Endothelial cell of umbilical vein (primary cell): ENCODE data around the gene CENPS. TPM values are rescaled to one million over a fixed set of nuclear protein-coding genes. Genes with fewer than 3 reads are reported as not detected.

ENCODE experiments used
- BruUV-seq: library from RNA; stranded (reverse); fragments of 400-500 nt; replicated peaks from 2 replicates; lab custom pipeline; 2021; lab: Mats Ljungman, UMichigan
- CTCF ChIA-PET: fragments of 300-600, 350-600 bp; sonication (Branson Sonifier 250); formaldehyde crosslinking; loops from one replicate; lab custom pipeline; 2021; ENCODE audit warnings: antibody characterized with exemption, inconsistent platforms; lab: Charles Lee
- POLR2A ChIA-PET: fragments of 300-600, 350-600 bp; sonication (Branson Sonifier 250); formaldehyde crosslinking; loops from one replicate; lab custom pipeline; 2021; ENCODE audit warnings: antibody characterized with exemption, inconsistent platforms; lab: Charles Lee
- DNase-seq: peaks from one replicate; pipeline ENCODE4 v3.0.0-alpha.2; 2011; ENCODE audit warnings: low read depth, low spot score
- FAIRE-seq: peaks from 2 replicates; lab custom pipeline; 2011; peaks lifted over from hg19 to GRCh38; lab: Jason Lieb, UNC
- H2AFZ ChIP-seq: 2 replicates; pipeline ENCODE4 v1.6.0; 2012; ENCODE audit warnings: low read depth, low read length, control low read depth, inconsistent platforms
- H3K27ac ChIP-seq: 2 replicates; pipeline ENCODE4 v1.5.1; 2011; ENCODE audit warnings: low read depth, mild to moderate bottlenecking, control low read depth, low read length, moderate library complexity; ENCODE audit not compliant: insufficient read depth
- H3K27me3 ChIP-seq, 2 experiments: 2 replicates each; pipeline versions ENCODE4 v1.6.0 to v1.6.1; 2011; ENCODE audit warnings: low read length in 2 of 2, mixed read lengths in 1 of 2; ENCODE audit not compliant: control insufficient read depth in 2 of 2, insufficient read depth in 2 of 2
- H3K36me3 ChIP-seq, 2 experiments: 2 replicates in 1 of 2; 3 replicates in 1 of 2; pipeline ENCODE4 v1.5.1; 2011; ENCODE audit warnings: low read length in 2 of 2, mild to moderate bottlenecking in 1 of 2, moderate library complexity in 1 of 2; ENCODE audit not compliant: control insufficient read depth in 2 of 2, insufficient read depth in 2 of 2; ENCODE audit errors: extremely low read depth in 1 of 2
- H3K4me1 ChIP-seq: 3 replicates; pipeline ENCODE4 v1.5.1; 2011; ENCODE audit warnings: mild to moderate bottlenecking, low read length; ENCODE audit not compliant: control insufficient read depth, insufficient read depth; ENCODE audit errors: extremely low read depth
- H3K4me2 ChIP-seq: 2 replicates; pipeline ENCODE4 v1.6.1; 2011; ENCODE audit warnings: low read length, control low read depth, mixed read lengths; ENCODE audit not compliant: insufficient read depth
- H3K4me3 ChIP-seq, 3 experiments: fragments of 200-600 bp in 1 of 3; sonication (generic), shearing (Covaris generic) in 1 of 3; replicated peaks in 1 of 3; 2 replicates each; pipeline ENCODE4 v1.5.1; 2011 to 2016; ENCODE audit warnings: control low read depth in 3 of 3, low read length in 3 of 3, mild to moderate bottlenecking in 2 of 3, inconsistent platforms in 1 of 3, low read depth in 1 of 3, moderate library complexity in 1 of 3; ENCODE audit not compliant: insufficient read depth in 1 of 3
- H3K79me2 ChIP-seq: 2 replicates; pipeline ENCODE4 v1.6.0; 2012; ENCODE audit warnings: low read length, inconsistent platforms; ENCODE audit not compliant: control insufficient read depth, insufficient read depth
- H3K9ac ChIP-seq: replicated peaks from 2 replicates; pipeline ENCODE3; 2011; ENCODE audit warnings: low read length, control low read depth; ENCODE audit not compliant: insufficient read depth; ENCODE audit errors: extremely low read depth
- H3K9me1 ChIP-seq: replicated peaks from 3 replicates; pipeline ENCODE4 v1.6.0; 2011; ENCODE audit warnings: mild to moderate bottlenecking, low read length; ENCODE audit not compliant: control insufficient read depth, insufficient read depth; ENCODE audit errors: extremely low read depth
- H3K9me3 ChIP-seq: replicated peaks from 2 replicates; pipeline ENCODE4 v1.5.1; 2012; ENCODE audit warnings: low read length, inconsistent platforms; ENCODE audit not compliant: control insufficient read depth, insufficient read depth
- H4K20me1 ChIP-seq: replicated peaks from 2 replicates; pipeline ENCODE3; 2011; ENCODE audit warnings: mild to moderate bottlenecking, low read length; ENCODE audit not compliant: control insufficient read depth, insufficient read depth; ENCODE audit errors: extremely low read depth
- CTCF ChIP-seq, 2 donors: IDR thresholded peaks; 1 replicate in 1 of 2; 2 replicates in 1 of 2; pipeline ENCODE4 v1.5.1; 2011; ENCODE audit warnings: low read length in 2 of 2, mild to moderate bottlenecking in 2 of 2, moderate library complexity in 2 of 2, control low read depth in 1 of 2, inconsistent platforms in 1 of 2, low read depth in 1 of 2; ENCODE audit not compliant: insufficient read depth in 1 of 2; ENCODE audit errors: extremely low read depth in 1 of 2
- EZH2 ChIP-seq: IDR thresholded peaks from 2 replicates; pipeline ENCODE4 v1.6.1; 2012; ENCODE audit warnings: borderline replicate concordance, low read depth, mild to moderate bottlenecking, moderate library complexity, low read length, inconsistent platforms; ENCODE audit not compliant: severe bottlenecking
- FOS ChIP-seq: IDR thresholded peaks from 2 replicates; pipeline ENCODE4 v1.6.1; 2011; ENCODE audit warnings: mild to moderate bottlenecking, low read length, moderate library complexity, borderline replicate concordance; ENCODE audit not compliant: insufficient read depth
- GATA2 ChIP-seq: IDR thresholded peaks from 2 replicates; pipeline ENCODE4 v1.7.0; 2011; ENCODE audit warnings: low read depth, mild to moderate bottlenecking, moderate library complexity, mixed read lengths, low read length; ENCODE audit not compliant: insufficient read length, insufficient read depth
- JUN ChIP-seq: IDR thresholded peaks from 2 replicates; pipeline ENCODE4 v1.6.1; 2011; ENCODE audit warnings: borderline replicate concordance, low read depth; ENCODE audit not compliant: insufficient read length, insufficient read depth
- MYC ChIP-seq: IDR thresholded peaks from one replicate; pipeline ENCODE4 v1.6.1; 2011; ENCODE audit warnings: mild to moderate bottlenecking, low read depth, low read length
- POLR2A ChIP-seq: IDR thresholded peaks from 2 replicates; pipeline ENCODE4 v1.6.1; 2012; ENCODE audit warnings: low read depth, mild to moderate bottlenecking, control low read depth, low read length
- POLR2AphosphoS5 ChIP-seq: IDR thresholded peaks from 2 replicates; pipeline ENCODE4 v1.6.1; 2012; ENCODE audit warnings: low read depth, mild to moderate bottlenecking, control low read depth, low read length, moderate library complexity; ENCODE audit not compliant: insufficient read depth
- dilution Hi-C: fragments of 300-500 bp; cut with MboI; formaldehyde crosslinking; loops from one replicate; pipeline ENCODE4 v1.15.0; 2019; ENCODE audit warnings: low sequenced_read_pairs; ENCODE audit not compliant: extremely low pct_ligation_motif_present
- intact Hi-C: fragments of 100-400 bp; cut with micrococcal nuclease; formaldehyde crosslinking; loops from one replicate; pipeline ENCODE4 v1.10.0; 2022
- polyA plus RNA-seq, 4 experiments: library from polyadenylated mRNA; depleted of rRNA in 3 of 4; stranded (reverse) in 3 of 4; unstranded in 1 of 4; fragments of >200 nt; gene quantifications; 2 replicates each; pipeline versions ENCODE4 v1.2.1 to v1.2.3, GENCODE V29; 2011 to 2012; ENCODE audit warnings: missing spikeins in 1 of 4
- total RNA-seq: library from RNA; stranded (reverse); gene quantifications from 2 replicates; pipeline ENCODE4 v1.2.3, GENCODE V29; 2021
- TF ChIP-seq, protein P1 (sequence below): IDR thresholded peaks from 2 replicates; pipeline ENCODE4 v1.6.1; 2011; ENCODE audit not compliant: insufficient read depth, insufficient read length

CENPS gene
- total and polyA plus RNA-seq, 2 donors (not counting 3 experiments of a cell fraction or from before 2014, with no cell fraction given), result 10.2 to 16.2 TPM

DNA sequence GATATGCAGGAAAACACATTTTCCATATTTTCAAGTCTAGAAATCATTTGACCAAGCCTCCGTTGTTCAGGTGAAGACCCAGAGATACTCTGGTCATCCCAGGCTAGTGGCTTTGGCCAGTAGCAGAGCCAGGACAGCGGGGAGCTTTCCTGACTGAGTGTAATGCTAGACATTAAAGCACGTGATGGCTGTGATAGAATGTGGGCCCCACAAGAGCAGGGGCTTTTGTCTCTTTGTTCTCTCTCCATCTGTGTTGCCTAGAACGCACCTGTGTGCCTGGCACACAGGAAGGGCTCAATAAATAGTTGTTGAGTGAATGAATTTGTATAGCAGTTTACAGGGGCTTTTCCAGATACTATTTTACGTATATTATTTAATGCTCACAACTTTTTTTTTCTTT lies 10.6 kb downstream of the CENPS start:
- ChIA-PET POLR2A (no interaction called here), CTCF (no interaction called here)
- intact Hi-C loops, result no loop called here
- no peaks in the 10 kb centered on the region for H4K20me1 ChIP-seq
- DNase-seq (no peak), FAIRE-seq (no peak)
- H3K9me3 ChIP-seq, result no peaks in the 10 kb centered on the region
- H3K4me2 ChIP-seq, result no peak overlapping the region
- H3K9me1 ChIP-seq, result no peaks in the 10 kb centered on the region
- no peak overlapping the region for H3K4me3 ChIP-seq
- BruUV-seq, result no TSS peak
- dilution Hi-C loops, result no loop called here
- no peaks in the 10 kb centered on the region for H3K79me2 ChIP-seq
- H3K27me3 ChIP-seq, result no peaks in the 10 kb centered on the region
- H3K4me1 ChIP-seq, result no peaks in the 10 kb centered on the region
- H2AFZ ChIP-seq, result no peak overlapping the region
- H3K27ac ChIP-seq, result no peak overlapping the region
- H3K9ac ChIP-seq, result no peak overlapping the region
- H3K36me3 ChIP-seq, result no peaks in the 10 kb centered on the region
- TF ChIP-seq CTCF (IDR thresholded peaks at IDR 0.05; ENCODE audit: extremely low read depth in 1 of 2, insufficient read depth in 1 of 2, low read depth in 1 of 2, low read length in 2 of 2), result no peak
- TF ChIP-seq POLR2A, result no peak
- TF ChIP-seq FOS, result no peak
- no peak for TF ChIP-seq GATA2
- TF ChIP-seq EZH2, result no peak

GRCh38 chr1:10444248-10444647 lies 14.0 kb downstream of the CENPS start:
- TF ChIP-seq MYC (no peak), JUN (no peak), CTCF (IDR thresholded peaks at IDR 0.05; ENCODE audit: extremely low read depth in 1 of 2, insufficient read depth in 1 of 2, low read depth in 1 of 2, low read length in 2 of 2) (no peak), FOS (no peak), POLR2A (no peak), EZH2 (no peak), POLR2AphosphoS5 (no peak), GATA2 (no peak)
- TF ChIP-seq, protein P1, sequence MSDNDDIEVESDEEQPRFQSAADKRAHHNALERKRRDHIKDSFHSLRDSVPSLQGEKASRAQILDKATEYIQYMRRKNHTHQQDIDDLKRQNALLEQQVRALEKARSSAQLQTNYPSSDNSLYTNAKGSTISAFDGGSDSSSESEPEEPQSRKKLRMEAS, result no peak
- no peaks in the 10 kb centered on the region for H4K20me1 ChIP-seq
- no peaks in the 10 kb centered on the region for H3K9me3 ChIP-seq
- dilution Hi-C loops (no loop called here), intact Hi-C loops (no loop called here)
- no peak overlapping the region for H2AFZ ChIP-seq
- H3K9ac ChIP-seq, result no peak overlapping the region
- no peaks in the 10 kb centered on the region for H3K79me2 ChIP-seq
- no peaks in the 10 kb centered on the region for H3K9me1 ChIP-seq
- BruUV-seq, result no TSS peak
- H3K4me1 ChIP-seq, result no peaks in the 10 kb centered on the region
- ChIA-PET CTCF (interaction anchor here (1.2 to 1.7 kb wide), 2 partner anchors 11 to 14 kb away, joined by 3 to 4 read pairs; partner anchors contain the start of gene CENPS), POLR2A (no interaction called here)
- FAIRE-seq (no peak), DNase-seq (no peak)
- H3K36me3 ChIP-seq, result no peaks in the 10 kb centered on the region
- no peak overlapping the region for H3K27ac ChIP-seq
- H3K27me3 ChIP-seq, result no peaks in the 10 kb centered on the region
- no peak overlapping the region for H3K4me2 ChIP-seq
- H3K4me3 ChIP-seq, result no peak overlapping the region
